GM19463 (cell line): Measurements from ENCODE around the gene PDGFRB.

Experiments used
- ATAC-seq: cut with Tn5 transposase; IDR thresholded peaks from one replicate; pipeline ENCODE4 v1.9.1; 2021; ENCODE audit warnings: mild to moderate bottlenecking, moderate library complexity; ENCODE audit not compliant: unreplicated experiment

Gene PDGFRB

DNA sequence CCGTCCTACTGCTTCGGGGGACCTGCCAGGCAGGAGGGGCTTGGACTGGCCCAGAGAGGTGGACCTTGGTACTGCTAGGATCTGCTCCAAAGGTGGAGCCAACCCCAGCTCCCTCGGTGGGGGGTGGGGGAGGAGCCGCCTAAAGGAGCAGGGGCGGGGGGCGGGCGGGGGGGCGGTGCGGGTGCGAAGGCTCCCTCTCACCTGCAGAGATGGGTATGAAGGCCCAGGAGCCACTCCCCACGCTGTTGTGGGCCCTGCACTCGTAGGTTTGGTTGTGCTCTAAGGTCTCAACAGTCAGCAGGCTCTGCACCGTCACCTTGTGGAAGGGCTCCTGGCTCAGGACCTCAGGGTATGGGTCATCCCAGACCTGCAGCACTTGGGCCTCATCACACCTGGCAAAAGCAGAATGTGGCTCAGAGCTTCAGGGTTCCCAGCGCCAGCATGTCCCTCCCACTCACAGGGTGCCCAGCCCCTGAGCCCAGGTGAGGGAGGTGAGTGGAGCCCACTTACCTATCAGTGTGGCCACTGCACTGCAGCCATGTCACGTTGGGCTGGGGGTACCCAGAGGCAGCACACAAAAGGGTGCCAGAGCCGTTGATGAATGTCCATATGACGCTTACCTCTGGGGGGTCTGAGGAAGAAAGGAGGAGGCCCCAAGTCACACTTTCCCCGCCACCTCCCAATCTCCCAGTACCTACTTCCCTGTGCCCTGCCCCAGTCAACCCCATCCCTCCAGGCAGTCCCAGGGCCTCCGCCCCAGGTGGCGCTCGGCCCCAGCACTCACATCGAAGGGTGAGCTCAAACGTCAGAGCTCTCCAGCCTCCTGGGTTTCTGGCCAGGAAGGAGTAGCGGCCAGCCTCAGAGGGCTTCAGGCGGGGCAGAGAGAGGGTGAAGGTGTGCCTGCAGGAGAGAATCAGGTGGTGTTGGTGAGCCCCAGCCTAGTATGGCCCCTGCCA lies 85.7 kb downstream of the PDGFRB start:
- ATAC-seq = no peak

DNA sequence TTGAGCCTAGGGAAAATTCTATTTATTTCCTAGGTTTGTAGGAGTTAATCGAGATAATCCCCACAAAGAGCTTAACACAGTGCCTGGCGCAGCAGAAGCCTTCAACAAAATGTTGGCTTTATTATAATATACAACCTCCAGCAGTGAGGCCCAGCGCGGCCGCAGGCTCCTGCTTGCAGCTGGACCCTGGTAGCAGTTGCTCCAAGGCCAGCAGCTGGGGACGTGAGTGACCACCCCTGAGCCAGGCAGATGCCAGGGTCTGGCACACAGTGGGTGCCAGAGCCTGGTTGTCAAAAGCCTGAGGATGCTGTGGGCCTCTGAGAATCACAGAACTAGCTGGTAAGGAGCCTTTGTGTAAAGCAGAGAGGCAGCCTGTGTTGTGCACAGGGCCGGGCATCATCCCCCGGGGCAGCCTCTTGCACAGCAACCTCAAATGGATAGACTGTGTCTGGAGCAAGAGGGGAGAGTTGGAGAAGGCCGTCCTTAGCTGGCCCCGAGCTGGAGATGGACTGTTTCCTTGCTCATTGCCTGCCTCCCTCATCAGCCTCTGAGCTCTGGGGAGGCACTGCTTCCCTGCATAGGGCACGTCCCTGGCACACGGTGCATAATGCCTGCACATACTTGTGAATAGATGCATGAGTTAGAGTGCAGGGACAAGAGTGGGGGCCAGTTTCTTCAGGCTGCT lies 86.5 kb downstream of the PDGFRB start:
- ATAC-seq = no peak

DNA sequence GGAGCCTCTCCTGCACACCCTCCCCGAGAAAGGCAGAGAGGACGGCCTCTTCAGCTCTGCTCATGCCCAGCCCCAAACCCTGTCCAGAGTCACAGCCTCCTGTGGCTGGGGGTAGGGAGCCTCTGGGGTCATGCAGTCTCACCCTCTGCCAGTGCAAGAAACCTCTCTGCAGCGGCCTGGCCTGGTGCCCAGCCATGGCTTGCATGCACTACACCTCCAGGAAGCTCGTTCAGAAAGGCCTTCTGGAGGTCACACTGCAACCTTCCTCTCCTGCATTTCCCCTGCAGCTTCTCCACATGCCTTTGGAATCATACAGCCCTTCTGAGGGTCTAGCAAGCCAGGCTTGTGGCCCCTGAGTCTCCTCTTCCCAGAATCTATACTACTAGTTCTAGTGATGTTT lies 87.2 kb downstream of the PDGFRB start:
- no peak for ATAC-seq

DNA sequence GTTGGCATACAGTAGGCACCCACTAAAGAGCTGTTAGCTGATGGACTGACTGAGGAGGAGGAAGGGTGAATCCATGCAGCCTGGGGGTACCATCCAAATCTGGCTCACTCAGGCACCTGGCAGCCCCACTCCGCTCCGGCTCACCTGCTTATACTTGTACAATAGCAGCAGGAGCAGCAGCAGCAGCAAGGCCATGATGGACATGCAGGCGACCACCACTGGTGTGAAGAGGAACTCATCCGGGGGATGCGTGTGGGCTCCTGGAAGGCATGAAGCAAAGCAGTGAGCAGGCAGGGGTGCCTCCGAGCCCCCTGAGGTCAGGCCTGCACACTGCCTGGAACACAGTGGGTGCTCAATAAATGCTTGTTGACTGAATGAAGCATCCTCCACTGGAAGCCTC lies 87.6 kb downstream of the PDGFRB start:
- no peak for ATAC-seq

DNA sequence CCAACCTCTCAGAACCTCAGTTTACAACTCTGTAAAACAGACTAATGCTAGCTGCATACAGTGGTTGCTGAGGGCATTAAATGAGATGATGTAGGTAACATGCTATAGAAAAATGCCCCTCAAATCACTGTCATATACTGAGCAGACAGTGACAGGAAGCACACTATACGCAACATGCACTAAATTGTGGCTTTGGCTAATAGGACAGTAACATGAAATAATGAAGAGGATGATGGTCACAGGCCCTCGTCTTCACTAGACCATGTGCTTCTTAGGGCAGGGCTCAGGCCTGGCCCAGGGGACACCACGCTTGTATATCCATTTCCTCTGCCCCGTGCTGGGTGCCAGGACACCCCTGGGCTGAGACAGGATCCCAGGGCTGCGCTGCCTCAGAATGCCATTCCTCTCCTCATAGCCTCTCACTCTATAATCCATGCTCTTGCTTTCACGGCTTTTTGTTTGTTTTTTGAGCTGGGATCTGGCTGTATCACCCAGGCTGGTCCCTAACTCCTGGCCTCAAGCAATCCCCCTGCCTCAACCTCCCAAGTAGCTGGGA lies 88.2 kb downstream of the PDGFRB start:
- no peak for ATAC-seq

DNA sequence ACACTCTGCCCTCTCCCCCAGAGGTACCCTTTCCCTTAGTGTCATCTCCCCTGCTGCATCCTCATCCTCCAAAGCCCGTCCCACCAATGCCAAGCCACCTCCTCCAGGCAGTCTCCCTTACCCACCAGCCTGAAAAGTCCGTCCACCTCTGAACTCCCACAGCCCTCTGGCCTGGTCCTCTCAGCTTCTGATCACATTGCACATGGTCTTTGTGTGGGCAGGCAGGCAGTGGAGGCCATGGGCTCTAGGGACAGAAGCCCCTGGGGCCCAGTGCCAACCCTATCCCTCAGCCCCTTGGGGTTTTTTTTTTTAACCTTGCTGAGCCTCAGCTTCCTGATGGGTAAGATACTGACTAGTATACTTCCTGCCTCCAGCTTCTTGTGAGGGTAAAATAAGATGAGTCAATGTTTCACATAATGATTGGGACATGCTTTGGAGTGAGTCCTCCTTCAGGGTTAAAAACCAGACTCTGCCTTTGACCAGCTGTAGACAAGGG lies 88.7 kb downstream of the PDGFRB start:
- ATAC-seq = peak; percentile 65

DNA sequence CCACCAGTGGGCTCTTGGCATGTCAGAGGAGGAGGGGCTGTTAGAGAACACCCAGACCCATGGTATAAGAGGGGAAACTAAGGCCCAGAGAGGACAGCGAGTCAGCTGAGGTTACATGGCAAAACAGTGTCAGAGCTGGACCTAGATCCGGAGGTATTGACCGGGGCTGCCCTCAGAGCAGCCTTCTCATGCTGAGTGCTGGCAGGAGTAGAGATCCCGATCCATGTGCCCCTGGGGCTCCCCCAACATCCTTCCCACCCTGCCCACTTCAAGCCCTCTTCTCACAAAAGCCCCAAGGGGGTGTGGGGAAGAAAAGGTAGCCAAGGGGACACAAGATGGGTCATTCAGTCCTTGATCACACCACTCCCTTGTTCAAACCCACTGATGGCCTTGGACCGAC lies 89.2 kb downstream of the PDGFRB start:
- ATAC-seq = no peak

DNA sequence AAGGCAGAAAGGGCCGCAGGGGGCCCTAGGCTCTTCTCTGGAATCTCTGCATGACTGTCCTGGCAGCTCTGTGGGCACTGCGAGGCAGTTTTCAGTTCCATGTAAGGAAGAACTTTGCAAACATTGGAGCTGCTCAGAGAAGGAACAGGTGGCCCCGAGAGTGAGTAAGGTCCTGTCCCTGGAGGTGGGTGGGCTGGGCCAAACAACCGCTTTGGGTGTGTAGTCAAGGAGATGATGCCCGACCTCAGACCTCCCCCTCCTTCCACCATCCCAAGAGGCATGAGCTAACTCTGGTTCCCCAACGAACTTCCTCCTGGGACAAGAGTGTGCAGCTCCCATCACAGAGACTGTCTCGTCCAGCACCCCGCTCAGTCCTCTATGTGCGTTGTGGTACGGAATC lies 89.8 kb downstream of the PDGFRB start:
- no peak for ATAC-seq

DNA sequence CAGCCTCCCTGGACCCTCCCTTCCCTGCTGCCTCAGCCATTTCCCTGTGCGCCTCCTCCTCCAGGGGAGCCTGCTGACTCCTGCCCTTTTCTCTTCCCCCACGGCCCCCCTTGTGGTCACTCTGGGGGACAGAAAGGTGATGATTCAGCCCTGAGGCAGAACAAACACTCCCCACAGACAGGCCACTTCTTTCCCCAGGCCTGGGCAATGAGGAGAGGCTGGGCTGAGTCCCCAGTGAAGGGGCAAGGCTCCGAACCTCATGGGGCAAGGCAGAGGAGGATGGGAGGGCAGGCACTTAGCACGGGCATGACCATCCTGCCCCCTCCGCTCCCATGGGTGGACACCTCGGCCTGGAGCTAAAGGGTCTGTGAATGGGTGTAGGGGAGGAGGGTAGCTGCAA lies 90.3 kb downstream of the PDGFRB start:
- ATAC-seq = no peak

DNA sequence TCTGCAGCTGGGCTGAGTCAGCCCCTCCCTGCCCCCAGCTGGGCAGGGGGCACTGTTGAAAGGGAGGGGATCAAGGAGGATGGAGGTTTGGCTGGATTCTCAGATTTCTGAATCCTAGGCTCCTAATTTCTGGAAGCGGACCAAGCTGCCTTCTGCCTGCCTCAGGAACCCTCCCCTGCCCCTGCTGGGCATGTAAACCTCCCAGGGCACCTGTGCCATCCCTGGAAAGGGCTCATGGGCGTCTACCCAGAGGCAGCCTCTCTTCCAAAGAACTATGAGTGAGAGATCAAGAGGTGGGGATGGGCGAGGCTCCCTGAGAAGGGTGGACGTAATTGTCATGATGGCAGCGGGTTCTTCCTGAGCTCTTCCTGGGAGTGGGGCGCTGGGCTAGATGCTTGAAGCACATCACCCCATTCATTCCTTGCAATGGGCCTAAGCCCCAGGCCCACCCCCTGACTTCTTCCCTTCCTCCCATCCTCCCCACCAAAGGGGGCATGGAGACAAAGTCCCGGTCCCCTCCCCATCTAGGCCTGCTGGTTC lies 90.9 kb downstream of the PDGFRB start:
- ATAC-seq = no peak
